GM21360 (cell line): Measurements from ENCODE around the gene FAM170B.
A peak's percentile ranks its signal among the peaks of the same experiment; 100 is the strongest.

Source experiments
- ATAC-seq: cut with Tn5 transposase; IDR thresholded peaks from one replicate; pipeline ENCODE4 v1.9.1; 2021; ENCODE audit warnings: mild to moderate bottlenecking, moderate library complexity; ENCODE audit not compliant: unreplicated experiment

Gene FAM170B

DNA sequence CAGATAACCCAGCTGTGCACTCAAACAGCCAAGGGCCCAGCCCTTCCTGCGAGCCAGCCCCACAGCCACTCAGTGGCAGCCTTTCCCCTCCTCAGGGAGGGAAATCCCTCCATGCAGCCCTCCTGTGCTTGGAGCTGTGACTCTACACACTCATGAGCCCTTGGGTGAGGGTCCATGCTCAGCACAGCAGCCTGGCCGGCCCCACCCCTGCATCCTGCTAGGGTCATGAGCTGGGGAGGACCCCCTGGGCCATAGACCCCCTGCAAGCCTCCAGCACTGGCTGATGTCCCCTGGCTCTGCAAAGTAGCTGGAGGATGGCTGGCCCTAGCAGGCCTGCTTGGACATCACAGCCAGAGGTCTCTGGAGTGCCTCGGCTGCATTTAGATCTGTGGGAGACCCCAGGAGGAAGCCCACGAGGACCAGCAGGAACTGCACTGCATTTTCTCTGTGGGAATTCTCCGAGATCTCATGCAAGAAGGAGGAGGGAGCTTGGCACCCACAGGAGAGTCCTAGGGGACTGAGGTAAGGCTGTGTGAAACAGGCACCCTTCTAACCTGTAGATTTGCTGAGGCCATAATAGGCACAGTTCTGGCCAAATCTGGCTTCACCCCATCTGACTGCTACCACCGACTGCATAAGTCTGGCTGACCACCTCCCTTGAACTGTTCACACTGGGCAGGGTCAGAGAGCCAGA is 37.0 kb upstream of the FAM170B start:
- ATAC-seq, result no peak

DNA sequence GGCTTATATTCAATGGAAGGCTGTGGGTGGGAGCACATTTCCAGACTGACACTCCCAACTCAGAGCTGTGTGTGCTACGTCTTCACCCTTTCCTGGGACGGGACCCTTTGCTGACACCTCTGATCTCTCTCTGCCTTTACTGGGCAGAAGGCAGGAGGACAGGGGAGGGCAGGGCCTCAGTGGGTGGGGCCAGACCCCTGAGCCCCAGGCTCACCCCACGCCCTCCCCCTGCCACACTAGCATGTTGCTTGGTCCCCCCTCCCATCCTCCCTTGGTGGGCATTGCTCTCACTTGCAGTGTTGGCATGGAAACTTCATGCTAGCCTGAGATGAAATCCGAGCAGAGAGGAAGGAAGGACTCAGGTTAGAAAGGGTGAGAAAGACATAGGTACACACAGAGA is 36.0 kb upstream of the FAM170B start:
- no peak for ATAC-seq

DNA sequence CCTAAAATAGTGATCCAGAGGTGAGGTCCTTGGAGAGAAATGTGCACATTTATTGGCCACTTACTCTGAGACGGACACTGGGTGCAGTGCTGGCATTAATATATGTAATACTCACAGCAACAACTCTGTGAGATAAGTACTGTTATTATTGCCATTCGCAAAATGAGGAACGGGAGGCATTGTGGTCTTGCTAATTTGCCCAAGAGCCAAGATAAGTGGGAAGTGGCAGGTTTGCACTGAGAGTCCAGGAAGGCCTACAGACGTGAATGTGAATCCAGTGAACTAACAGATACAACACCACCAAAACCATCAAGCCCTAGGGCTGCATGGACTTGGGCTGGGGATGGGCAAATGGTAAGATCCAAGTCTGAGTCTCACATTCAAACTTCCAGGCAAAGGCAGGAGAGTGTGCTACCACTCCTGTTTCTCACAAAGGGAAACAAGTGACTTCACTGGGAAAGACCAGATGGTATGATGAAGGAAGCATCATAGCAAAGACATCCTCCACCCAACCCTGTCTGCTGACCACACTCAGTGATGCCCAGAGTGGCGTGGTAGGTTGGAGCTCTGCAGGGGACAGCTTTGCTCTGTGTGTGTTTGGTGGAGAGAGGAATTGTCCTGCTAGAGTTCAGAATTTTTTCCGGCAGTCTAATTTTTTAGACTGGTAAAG is 35.1 kb upstream of the FAM170B start:
- no peak for ATAC-seq

DNA sequence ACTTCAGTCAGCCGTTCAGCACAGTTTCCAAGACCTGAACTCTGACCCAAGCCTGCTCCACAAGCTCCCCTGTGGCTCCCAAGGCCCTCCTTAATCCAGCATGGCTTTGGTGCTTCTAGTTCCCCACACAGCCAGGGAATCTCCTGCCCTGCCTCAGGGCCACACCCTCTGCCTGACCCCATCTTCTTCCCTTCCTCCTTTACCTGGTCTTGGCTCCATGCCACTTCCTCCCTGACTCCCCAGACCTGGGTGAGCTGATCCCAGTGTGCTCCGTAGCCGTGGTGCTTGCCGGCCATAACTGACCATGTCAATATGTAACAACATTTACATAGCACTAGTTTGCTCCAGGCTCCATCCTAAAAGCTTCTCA is 34.3 kb upstream of the FAM170B start:
- ATAC-seq, result no peak

DNA sequence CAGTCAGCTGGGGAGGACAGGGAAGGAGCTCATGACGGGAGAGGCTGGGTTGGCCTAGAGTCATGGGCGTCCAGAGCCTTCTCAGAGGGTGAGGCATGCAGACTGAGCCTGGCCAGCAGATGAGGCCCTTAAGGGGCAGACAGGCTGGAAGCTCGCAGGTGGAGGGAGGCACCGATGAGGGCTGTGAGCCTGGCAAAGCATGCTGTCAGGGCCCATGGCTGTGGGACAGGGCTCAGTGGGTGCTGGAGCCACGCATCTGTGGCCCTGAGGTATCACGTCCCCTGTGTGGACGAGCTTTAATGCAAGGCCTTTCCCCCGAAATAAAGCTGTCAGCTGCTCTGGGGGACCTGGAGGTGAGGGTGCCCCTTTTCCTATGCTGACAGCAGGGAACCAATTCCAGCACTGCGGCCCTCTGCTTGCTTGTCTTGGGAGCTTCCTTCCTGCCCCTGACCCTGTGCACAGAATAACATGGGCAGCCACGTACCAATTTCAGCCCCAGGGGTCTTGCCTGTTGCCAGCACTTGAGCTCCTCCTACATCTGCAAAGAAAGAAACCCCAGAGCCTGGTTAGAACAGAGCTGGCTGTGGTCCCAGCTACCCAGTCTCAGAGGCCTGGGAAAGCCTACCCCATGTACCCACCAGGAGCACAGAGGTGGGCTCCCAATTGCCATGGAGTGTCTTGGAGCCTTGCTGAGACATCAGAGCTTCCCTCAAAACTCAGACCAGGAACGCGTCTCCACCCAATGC is 33.8 kb upstream of the FAM170B start:
- no peak for ATAC-seq

DNA sequence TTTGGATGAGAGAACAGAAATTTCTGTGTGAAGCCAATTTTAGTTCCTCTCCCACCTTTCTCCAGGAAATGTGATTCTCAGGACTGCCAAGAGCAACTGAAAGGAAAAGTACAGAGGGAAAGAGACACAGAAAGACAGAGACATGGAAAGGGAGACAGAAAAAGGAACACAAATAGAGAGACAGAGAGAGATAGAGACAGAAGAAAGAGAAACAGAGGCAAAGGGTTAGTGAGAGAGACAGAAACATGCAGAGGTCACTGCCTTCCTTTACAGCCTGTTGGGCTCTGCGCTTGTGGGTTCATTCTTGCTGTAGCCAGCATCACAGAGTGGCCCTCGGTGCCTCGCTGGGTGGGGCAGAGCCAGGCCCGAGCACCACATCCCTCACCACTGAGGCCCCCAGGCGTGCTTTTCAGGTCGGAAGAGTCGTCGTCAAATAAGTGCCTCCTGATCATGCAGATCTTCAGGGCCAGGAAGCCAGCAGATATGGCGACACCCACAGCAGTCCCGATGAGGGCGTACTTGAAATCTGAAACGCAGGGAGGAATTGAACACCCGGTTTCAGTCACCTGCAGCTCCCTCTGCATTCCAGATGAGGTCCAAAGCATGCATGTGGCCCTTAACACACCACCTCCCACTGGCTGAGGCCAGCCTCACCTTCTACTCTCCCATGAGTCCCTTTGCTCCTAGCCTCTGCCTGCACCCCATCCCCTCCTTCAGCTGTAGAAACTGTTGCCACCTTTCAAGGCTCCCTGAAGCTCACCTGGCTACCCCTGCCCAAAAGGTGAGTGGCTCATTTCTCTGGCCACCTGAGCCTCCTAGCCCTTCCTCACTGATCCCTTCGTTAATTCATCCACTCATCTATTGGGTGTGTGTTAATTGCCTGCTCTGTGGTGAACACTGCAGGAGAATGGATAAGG is 32.9 kb upstream of the FAM170B start:
- no peak for ATAC-seq

DNA sequence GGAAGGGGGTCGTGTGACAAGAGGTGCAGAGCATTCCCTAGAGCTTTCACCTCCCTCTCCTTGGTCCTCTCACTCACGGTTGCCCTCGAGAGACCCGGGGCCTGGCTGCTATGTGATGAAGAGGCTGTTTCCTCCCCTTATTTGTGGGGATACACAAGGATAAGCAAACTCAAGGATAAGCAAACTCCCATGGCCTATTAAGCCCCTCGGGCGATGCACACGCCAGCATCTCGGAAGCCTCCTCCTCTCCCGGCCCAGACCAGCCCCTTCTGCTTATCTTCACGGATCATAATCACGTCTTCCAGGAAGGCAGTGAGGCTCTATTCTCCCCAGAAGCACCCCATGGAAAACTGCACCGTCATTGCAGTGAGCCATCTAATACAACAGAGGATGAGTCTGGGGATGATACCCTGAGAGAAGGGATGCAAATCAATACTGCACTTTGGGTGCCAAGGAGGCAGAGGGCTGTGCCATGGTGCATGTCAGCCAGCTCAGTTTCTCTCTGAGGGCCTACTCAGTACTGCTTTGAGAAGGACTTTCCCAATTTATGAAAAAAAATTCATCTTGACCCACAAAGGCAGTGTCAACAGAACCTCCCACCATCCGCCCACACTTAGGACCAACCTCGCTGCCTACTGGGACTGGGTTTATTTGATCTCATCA is 32.1 kb upstream of the FAM170B start:
- no peak for ATAC-seq

DNA sequence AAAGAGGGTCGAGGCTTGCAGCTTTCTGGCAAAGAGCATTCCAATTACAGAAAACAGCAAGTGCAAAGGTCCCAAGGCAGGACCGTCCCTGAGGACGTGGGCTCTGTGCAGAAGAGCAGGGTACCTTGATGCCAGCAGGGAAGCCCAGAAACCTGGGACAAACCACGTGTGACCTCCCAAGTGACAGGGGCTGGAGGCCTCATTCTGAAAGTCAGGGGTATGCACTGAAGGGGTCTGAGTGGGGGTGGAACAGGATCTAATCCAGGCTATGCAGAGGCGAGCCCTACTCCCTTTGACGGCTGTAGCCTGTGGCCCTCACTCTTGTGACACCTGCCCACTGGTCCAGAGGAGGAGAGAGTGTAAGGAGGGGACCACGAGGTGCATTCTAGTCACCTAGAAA is 31.4 kb upstream of the FAM170B start:
- ATAC-seq, result no peak

DNA sequence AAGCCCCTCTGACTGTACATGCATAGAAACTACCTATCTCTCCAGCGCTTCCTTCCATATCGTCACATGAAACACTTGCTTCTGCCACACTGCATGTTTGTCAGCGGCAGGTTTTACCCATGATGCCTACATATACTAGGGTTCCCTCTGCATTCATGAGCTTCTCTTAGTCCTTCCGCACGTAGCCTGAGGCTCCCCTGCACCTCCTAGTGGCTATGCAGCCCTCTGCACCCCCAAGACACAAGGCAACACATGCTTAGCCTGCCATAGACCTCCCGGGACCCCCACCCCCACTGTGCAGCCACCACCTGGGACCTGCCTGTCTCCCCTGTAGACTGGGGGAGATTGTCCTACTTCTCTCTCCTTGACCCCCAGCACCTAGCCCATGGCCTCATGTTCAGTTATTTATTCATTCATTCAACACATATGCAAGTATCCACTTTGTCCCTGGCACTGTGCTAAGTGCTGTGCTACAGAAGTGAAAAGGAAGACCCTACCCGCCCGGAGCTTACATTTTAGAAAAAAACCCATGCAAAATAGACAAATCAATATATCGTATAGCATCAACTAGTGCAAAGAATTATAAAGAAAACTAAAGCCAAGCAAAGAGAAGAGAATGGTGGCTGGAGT is 30.9 kb upstream of the FAM170B start:
- peak; percentile 74 for ATAC-seq

DNA sequence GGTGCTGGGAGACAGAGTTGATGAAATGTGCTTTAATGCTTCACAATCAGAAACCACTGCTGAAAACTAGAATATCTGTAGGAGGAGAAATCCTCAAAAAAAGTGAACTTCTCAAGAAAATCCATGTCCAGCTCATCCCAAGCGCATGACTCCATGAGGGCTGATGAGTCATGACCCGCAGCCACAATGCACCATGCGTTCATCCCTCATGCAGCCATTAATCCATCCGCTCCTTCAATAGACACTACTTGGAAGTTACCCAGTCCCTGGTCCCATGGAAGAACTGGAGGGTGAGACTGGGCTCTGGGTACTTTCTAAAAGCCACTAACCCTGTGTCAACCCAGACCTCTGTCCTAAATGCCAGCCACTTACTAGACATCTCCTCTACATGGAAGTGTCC is 29.9 kb upstream of the FAM170B start:
- ATAC-seq, result no peak

DNA sequence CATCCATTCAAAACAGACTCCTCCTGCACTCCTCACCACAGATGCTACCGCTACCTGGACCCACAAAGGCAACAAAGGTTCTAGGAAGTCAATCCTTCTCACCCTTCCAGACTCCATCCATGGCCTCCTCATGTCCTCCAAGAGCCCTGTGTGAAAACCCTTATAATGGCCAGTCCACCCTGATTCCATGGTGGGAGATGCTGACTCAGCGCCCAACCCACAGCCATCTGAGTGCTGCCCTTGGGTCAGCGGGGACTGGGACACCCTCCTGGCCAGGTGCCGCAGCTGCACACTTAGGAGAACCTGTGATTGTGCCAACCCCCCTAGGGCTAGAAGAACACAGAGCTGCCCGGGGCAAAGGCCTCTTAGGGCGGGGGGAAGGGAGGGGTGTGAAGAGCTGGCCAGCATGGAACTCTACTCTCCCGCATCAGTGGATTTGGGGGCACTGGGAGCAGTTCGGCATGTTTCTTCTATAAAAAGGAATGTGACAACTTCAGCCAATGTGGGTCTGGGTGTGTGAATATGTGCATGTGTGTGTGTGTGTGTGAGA is 29.0 kb upstream of the FAM170B start:
- no peak for ATAC-seq

DNA sequence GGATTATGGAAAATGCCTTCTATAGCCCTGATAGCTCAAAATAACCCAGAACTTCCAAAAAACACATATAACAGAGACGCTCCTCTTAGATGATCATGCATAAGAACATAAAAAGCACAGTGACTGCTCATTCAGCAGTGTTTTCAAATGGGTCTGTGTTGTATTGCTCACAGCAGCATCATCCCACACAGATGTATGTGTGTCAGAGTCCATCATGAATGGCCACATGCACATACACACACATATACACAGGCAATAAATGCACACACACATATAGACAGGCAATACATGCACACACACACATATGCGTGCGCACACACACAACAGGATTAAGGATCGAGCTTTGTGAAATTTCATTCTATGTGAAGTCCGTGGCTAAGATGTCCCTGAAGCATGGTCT is 28.2 kb upstream of the FAM170B start:
- ATAC-seq, result no peak

DNA sequence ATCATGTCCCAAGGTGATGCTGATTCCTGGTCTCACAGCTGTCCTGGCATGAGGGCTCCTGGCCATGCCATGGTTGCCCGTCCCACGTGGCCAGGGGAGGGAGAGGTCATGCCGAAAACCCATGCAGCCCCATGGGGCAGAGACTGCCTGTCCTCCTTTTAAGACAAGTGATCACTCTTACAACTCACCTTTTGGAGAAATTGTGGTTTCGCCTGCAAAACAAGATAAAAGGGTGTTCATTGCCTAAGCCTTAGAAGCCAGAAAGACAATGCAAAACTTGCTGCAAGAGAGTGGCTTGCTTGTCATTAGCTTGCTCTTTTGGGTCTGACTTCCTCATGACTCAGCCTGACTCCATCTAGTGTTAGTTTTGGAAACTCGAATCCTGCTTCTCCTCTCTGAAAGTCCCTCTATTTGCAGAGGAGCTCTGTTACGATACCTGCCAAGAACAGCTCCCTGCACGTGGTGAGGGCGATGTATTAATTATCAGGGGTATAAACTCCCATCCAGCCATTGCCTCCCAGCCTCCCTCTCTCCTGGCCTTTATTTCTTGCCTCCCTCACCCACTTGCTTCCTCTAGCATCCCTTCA is 27.7 kb upstream of the FAM170B start:
- no peak for ATAC-seq

DNA sequence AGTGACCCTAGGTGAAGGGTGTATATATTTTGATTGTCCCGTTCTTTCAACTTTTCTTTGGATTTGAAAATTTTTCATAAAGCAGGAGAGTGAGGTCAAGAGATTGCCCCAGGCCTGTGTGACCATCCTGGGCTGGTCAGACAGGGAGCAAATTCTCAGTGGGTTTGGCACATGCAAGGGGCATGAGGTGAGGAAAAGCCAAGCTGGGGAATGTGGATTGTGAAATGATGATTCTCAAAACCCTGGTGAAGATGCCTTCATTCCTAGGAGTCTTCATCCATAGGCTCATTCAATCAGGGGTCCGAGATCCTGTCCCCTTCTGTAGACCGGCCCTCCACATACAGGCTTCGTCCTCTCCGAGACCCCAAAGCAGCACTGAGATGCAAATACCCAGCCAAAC is 27.0 kb upstream of the FAM170B start:
- ATAC-seq, result no peak

DNA sequence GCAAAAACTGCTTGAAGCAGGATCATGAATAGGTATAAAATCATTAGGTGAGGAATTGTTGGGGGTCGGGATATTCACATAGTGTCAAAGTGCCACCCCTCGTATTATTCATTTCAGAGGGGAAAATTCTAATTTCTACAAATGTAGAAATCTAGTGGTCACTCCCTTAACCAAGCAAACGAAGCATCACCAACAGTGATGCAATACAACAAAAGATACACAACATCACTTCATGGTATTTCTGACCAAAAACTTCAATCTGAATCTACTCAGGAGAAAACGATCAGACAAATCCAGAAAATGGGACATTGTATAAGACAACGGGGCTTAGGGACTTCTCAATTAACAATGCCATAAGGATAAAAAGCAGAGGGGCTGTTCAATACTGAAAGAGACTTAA is 26.3 kb upstream of the FAM170B start:
- ATAC-seq, result no peak

DNA sequence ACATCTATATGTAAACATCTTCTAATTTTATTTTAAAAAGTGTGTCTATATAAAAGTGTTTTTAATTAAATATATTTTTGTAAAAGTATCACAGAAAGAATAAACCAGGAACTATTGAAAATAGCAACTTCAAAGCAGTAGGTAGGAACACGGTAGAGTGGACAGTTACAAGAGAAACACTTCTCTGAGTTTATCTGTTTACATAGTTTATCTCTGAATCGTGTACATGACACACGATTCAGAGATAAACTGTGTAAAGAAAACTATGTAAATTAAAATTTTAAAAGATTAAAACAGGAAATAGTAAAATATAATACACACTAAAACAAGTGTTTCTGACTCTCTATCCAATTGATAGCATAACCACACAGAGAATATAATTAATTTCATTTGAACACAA is 25.1 kb upstream of the FAM170B start:
- no peak for ATAC-seq

DNA sequence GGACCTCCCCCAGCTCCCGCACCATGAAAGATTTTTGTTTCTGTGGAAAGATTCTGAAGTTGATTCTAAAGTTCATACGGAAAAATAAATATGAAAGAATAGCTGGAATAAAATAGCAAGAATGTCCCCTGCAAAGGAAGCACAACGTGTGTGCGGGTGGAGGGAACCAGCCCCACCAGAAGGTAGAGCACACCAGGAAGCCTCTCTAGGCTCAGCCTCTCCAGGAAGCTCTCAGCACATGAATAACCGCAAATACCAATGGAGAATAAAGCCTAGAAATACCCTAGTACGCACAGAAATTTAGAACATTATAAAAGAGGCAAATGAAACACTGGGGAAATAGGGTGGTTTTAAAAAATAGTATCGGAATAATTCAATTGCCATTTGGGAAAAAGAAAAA is 24.6 kb upstream of the FAM170B start:
- no peak for ATAC-seq

DNA sequence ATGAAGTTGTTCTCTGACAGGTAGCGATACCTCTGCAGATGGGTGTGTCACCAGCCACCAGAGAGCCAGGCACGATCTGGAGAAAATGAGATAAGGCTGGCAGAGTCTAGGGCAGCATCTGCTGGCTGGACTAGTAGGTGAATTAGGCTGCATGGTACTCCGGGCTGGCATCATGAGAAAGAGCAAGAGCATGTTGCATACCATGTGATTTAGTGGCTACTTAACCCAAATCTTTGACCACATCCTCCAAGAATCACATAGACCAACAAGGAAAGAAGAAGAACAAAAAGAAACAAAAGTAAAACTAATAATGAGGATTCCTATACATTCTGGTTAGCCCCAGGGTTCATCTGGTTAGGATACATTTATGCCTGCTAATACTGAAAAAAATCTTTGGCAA is 23.4 kb upstream of the FAM170B start:
- no peak for ATAC-seq

DNA sequence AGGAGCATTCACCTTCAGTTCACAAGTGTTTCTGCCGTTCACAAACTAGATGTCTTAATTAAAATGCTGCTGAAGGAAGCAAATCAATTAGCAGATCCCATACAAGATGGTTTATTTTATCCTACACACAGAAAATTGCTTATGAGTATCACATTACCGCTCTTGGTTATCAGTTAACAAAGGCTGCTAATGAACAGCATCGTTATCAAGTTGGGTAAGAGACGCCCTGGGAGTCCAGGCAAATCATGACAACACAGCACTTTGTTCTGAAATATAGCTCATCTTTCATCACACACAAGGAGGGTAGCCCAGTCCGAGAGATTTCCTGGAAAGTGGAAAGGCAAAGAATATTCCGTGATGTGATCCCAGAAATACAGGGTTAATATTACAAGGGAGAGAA is 20.8 kb upstream of the FAM170B start:
- no peak for ATAC-seq

DNA sequence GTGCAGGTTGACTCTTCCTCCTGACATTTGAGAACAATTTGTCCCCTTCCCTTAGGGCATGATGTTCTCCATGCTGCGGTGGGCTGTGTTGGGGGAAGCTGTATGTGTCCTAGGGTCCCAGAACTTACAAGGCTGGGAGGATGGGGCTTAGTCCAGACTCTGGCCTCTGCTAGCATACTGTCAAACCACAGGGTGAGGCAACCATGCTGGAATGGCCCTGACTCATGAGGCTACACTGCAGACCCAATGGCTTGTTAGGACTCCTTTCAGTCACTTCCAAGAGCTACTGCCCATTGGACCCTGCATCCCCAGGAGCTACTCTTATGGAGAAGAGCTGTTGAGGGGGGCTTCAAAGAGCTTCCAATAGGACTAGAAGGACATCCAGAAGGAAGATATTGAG is 20.1 kb upstream of the FAM170B start:
- no peak for ATAC-seq
